PC-3 (cell line): ENCODE data around the gene RIPK3. TPM values are rescaled to one million over a fixed set of nuclear protein-coding genes. Genes with fewer than 3 reads are reported as not detected.
A peak's percentile ranks its signal among the peaks of the same experiment; 100 is the strongest.

Source experiments
- ATAC-seq: fragments of 200-7000 bp; cut with Tn5 transposase; 2 replicates; pipeline ENCODE4 v1.9.1; 2020; ENCODE audit warnings: mild to moderate bottlenecking, moderate library complexity
- BruUV-seq: library from RNA; stranded (reverse); fragments of 400-500 nt; replicated peaks from 2 replicates; lab custom pipeline; 2021; lab: Mats Ljungman, UMichigan
- CTCF ChIA-PET: fragments of 300-600 bp; sonication (Branson Sonifier 250); formaldehyde crosslinking; loops from one replicate; lab custom pipeline; 2022; ENCODE audit warnings: antibody characterized with exemption; lab: Charles Lee
- POLR2A ChIA-PET: fragments of 300-600 bp; sonication (Branson Sonifier 250); formaldehyde crosslinking; loops from one replicate; lab custom pipeline; 2022; ENCODE audit warnings: antibody characterized with exemption; ENCODE audit not compliant: unreplicated experiment; lab: Charles Lee
- DNase-seq: peaks from one replicate; pipeline ENCODE4 v3.0.0-alpha.2; 2015
- H2AFZ ChIP-seq: fragments of 300-600 bp; sonication (generic); 2 replicates; pipeline ENCODE4 v1.6.0; 2016; ENCODE audit warnings: antibody characterized with exemption, low read length
- H3F3A ChIP-seq: fragments of 300-600 bp; sonication (generic); one replicate; pipeline ENCODE4 v1.6.0; 2017; ENCODE audit warnings: antibody characterized with exemption, low read length, control low read depth, mild to moderate bottlenecking; ENCODE audit not compliant: unreplicated experiment
- H3K27ac ChIP-seq: fragments of 300-600 bp; sonication (generic); 2 replicates; pipeline ENCODE4 v1.5.1; 2016; ENCODE audit warnings: mild to moderate bottlenecking, low read length
- H3K27me3 ChIP-seq: fragments of 300-600 bp; sonication (generic); 2 replicates; pipeline ENCODE4 v1.6.1; 2016; ENCODE audit warnings: low read length, mixed read lengths
- H3K36me3 ChIP-seq: fragments of 300-600 bp; sonication (generic); 2 replicates; pipeline ENCODE4 v1.6.1; 2016; ENCODE audit warnings: low read depth, mixed run types, low read length, mixed read lengths
- H3K4me1 ChIP-seq: fragments of 300-600 bp; sonication (generic); 2 replicates; pipeline ENCODE4 v1.5.1; 2016; ENCODE audit warnings: low read length; ENCODE audit not compliant: insufficient read depth
- H3K4me2 ChIP-seq: fragments of 300-600 bp; sonication (generic); 2 replicates; pipeline ENCODE4 v1.6.0; 2016; ENCODE audit warnings: low read length
- H3K4me3 ChIP-seq: fragments of 300-600 bp; sonication (generic); 2 replicates; pipeline ENCODE4 v1.5.1; 2016; ENCODE audit warnings: mild to moderate bottlenecking, low read length, mixed read lengths
- H3K79me2 ChIP-seq: fragments of 300-600 bp; sonication (generic); 2 replicates; pipeline ENCODE4 v1.6.1; 2017; ENCODE audit warnings: low read length, mixed read lengths
- H3K9ac ChIP-seq: fragments of 300-600 bp; sonication (generic); 2 replicates; pipeline ENCODE4 v1.6.0; 2016; ENCODE audit warnings: mild to moderate bottlenecking, low read length
- H3K9me2 ChIP-seq: fragments of 300-600 bp; sonication (generic); replicated peaks from 2 replicates; pipeline ENCODE4 v1.6.1; 2016; ENCODE audit warnings: mixed run types, low read length, mixed read lengths
- H3K9me3 ChIP-seq: fragments of 300-600 bp; sonication (generic); 2 replicates; pipeline ENCODE4 v1.6.1; 2016; ENCODE audit warnings: low read length, mixed read lengths
- H4K20me1 ChIP-seq: fragments of 300-600 bp; sonication (generic); 2 replicates; pipeline ENCODE4 v1.6.1; 2016; ENCODE audit warnings: low read length, mixed read lengths
- CTCF ChIP-seq: fragments of 300-600 bp; sonication (generic); conservative IDR thresholded peaks from 2 replicates; pipeline ENCODE4 v1.5.1; 2017; ENCODE audit warnings: antibody characterized with exemption, low read depth, mild to moderate bottlenecking, low read length
- EZH2 ChIP-seq: fragments of 300-600 bp; sonication (generic); IDR thresholded peaks from one replicate; pipeline ENCODE4 v1.6.1; 2017; ENCODE audit warnings: antibody characterized with exemption, mild to moderate bottlenecking, low read length; ENCODE audit not compliant: unreplicated experiment
- EZH2phosphoT487 ChIP-seq: fragments of 300-600 bp; sonication (generic); IDR thresholded peaks from 2 replicates; pipeline ENCODE4 v1.6.1; 2018; ENCODE audit warnings: mild to moderate bottlenecking, antibody characterized with exemption, low read length, borderline replicate concordance
- intact Hi-C: fragments of 100-400 bp; cut with micrococcal nuclease; formaldehyde crosslinking; loops from 2 replicates; pipeline ENCODE4 v1.9.0; 2023
- total RNA-seq: library from RNA; depleted of rRNA; stranded (reverse); fragments of >200 nt; gene quantifications from 2 replicates; pipeline ENCODE4 v1.2.3, GENCODE V29; 2014

Gene RIPK3
- total RNA-seq, 1 experiment from 2014 or later = not detected

- Histone ChIP-seq H3K9ac (peak overlapping the region; percentile 82), H3K4me1 (peaks cover 36% of the 10 kb centered on the region), H3K9me3 (no peaks in the 10 kb centered on the region), H3K4me2 (peak overlapping the region; percentile 89), H3F3A (no peaks in the 10 kb centered on the region), H3K9me2 (no peaks in the 10 kb centered on the region), H3K27ac (peak overlapping the region; percentile 71), H3K79me2 (peaks cover 42% of the 10 kb centered on the region), H3K4me3 (peak overlapping the region; percentile 93), H3K36me3 (peaks cover 43% of the 10 kb centered on the region), H4K20me1 (no peaks in the 10 kb centered on the region), H2AFZ (peak overlapping the region; percentile 92), H3K27me3 (no peaks in the 10 kb centered on the region)
- TF ChIP-seq EZH2 (no peak), EZH2phosphoT487 (no peak), CTCF (no peak)
- peak; percentile 87 for DNase-seq
- peak; percentile 73 for ATAC-seq
- POLR2A ChIA-PET = interaction anchor here (0.5 to 1.0 kb wide), 2 partner anchors 57 to 87 kb away, joined by 4 to 5 read pairs; partner anchors contain the start of gene TINF2
- intact Hi-C loops = loop anchor here (5.0 kb wide), 1 partner anchor 82 kb away; the partner anchor contains the start of gene MDP1
- BruUV-seq = no TSS peak
- CTCF ChIA-PET = interaction anchor here (0.6 to 3.1 kb wide), 4 partner anchors 9 to 133 kb away, joined by 3 to 55 read pairs (median 4); partner anchors contain the start of genes CIDEB, RABGGTA and TINF2
These were observed 40.9 kb downstream of the RIPK3 start for GRCh38 chr14:24298892-24299254.

- no peak overlapping the region for H3K9ac ChIP-seq
- TF ChIP-seq EZH2 (no peak), CTCF (peak; percentile 68)
- BruUV-seq = no TSS peak
- H3K9me3 ChIP-seq = no peaks in the 10 kb centered on the region
- DNase-seq = peak; percentile 76
- peaks cover 36% of the 10 kb centered on the region for H3K4me1 ChIP-seq
- no peak overlapping the region for H3K27ac ChIP-seq
- H3K27me3 ChIP-seq = no peaks in the 10 kb centered on the region
- no peaks in the 10 kb centered on the region for H3K9me2 ChIP-seq
- peaks cover 35% of the 10 kb centered on the region for H3K36me3 ChIP-seq
- ATAC-seq = peak; percentile 13
- H4K20me1 ChIP-seq = no peaks in the 10 kb centered on the region
- no peak overlapping the region; the same call in 1 of the 2 replicates for H3K4me3 ChIP-seq
- CTCF ChIA-PET = interaction anchor here (0.6 to 3.1 kb wide), 7 partner anchors 11 to 144 kb away, joined by 3 to 55 read pairs (median 6); partner anchors contain the start of genes CIDEB, MDP1 and TINF2
- no peaks in the 10 kb centered on the region for H3F3A ChIP-seq
- intact Hi-C loops = loop anchor here (1.0 to 5.0 kb wide), 3 partner anchors 27 to 80 kb away; partner anchors contain the start of genes MDP1 and RABGGTA
- H3K79me2 ChIP-seq = peaks cover 42% of the 10 kb centered on the region
- peak overlapping the region; percentile 89; the same call in 1 of the 2 replicates for H3K4me2 ChIP-seq
- POLR2A ChIA-PET = interaction anchor here (0.6 to 1.0 kb wide), 6 partner anchors 55 to 237 kb away, joined by 3 to 5 read pairs (median 4); partner anchors contain the start of gene TINF2
- no peak overlapping the region for H2AFZ ChIP-seq
These were observed 42.4 kb downstream of the RIPK3 start for GRCh38 chr14:24297190-24297964.
